Ectodermal cell (in vitro differentiated cells): ENCODE results near the gene NAV2. TPM values are rescaled to one million over a fixed set of nuclear protein-coding genes. Genes with fewer than 3 reads are reported as not detected.

Source experiments
- H3K27ac ChIP-seq: 2 replicates; pipeline ENCODE4 v1.7.0; 2013; ENCODE audit warnings: mild to moderate bottlenecking, low read depth, low read length; ENCODE audit not compliant: insufficient read depth, poor library complexity, severe bottlenecking
- H3K27me3 ChIP-seq: 2 replicates; pipeline ENCODE4 v1.7.0; 2013; ENCODE audit warnings: mild to moderate bottlenecking, low read length; ENCODE audit not compliant: insufficient read depth, control insufficient read depth, poor library complexity, severe bottlenecking
- H3K36me3 ChIP-seq: one replicate; pipeline ENCODE4 v1.7.0; 2013; ENCODE audit warnings: low read length; ENCODE audit not compliant: control insufficient read depth, insufficient read depth
- H3K4me1 ChIP-seq: one replicate; pipeline ENCODE4 v1.7.0; 2013; ENCODE audit warnings: low read length; ENCODE audit not compliant: control insufficient read depth, insufficient read depth
- H3K4me3 ChIP-seq: 2 replicates; pipeline ENCODE4 v1.7.0; 2013; ENCODE audit warnings: low read depth, low read length, control low read depth; ENCODE audit not compliant: insufficient read depth
- H3K9me3 ChIP-seq: 2 replicates; pipeline ENCODE4 v1.7.0; 2013; ENCODE audit warnings: mild to moderate bottlenecking, low read length, moderate library complexity; ENCODE audit not compliant: control insufficient read depth
- WGBS, 2 experiments: methylation state at CpG; one replicate each; pipeline ENCODE4 v1.1.7; 2013; ENCODE audit warnings: missing lambda C conversion rate in 2 of 2; 5-methylcytosine and 5-hydroxymethylcytosine counted together
- polyA plus RNA-seq, 4 experiments: library from polyadenylated mRNA; stranded (reverse); fragments of 50-300 nt; gene quantifications; one replicate each; pipeline ENCODE4 v1.2.3, GENCODE V29; 2013

Gene NAV2, protein sequence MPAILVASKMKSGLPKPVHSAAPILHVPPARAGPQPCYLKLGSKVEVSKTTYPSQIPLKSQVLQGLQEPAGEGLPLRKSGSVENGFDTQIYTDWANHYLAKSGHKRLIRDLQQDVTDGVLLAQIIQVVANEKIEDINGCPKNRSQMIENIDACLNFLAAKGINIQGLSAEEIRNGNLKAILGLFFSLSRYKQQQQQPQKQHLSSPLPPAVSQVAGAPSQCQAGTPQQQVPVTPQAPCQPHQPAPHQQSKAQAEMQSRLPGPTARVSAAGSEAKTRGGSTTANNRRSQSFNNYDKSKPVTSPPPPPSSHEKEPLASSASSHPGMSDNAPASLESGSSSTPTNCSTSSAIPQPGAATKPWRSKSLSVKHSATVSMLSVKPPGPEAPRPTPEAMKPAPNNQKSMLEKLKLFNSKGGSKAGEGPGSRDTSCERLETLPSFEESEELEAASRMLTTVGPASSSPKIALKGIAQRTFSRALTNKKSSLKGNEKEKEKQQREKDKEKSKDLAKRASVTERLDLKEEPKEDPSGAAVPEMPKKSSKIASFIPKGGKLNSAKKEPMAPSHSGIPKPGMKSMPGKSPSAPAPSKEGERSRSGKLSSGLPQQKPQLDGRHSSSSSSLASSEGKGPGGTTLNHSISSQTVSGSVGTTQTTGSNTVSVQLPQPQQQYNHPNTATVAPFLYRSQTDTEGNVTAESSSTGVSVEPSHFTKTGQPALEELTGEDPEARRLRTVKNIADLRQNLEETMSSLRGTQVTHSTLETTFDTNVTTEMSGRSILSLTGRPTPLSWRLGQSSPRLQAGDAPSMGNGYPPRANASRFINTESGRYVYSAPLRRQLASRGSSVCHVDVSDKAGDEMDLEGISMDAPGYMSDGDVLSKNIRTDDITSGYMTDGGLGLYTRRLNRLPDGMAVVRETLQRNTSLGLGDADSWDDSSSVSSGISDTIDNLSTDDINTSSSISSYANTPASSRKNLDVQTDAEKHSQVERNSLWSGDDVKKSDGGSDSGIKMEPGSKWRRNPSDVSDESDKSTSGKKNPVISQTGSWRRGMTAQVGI (N-terminal part only)
- 28.1 TPM for polyA plus RNA-seq (2013, experiment 1 of 4)
- polyA plus RNA-seq (2013, experiment 2 of 4), result 30.6 TPM
- 17.3 TPM for polyA plus RNA-seq (2013, experiment 3 of 4)
- polyA plus RNA-seq (2013, experiment 4 of 4), result 17.9 TPM

DNA sequence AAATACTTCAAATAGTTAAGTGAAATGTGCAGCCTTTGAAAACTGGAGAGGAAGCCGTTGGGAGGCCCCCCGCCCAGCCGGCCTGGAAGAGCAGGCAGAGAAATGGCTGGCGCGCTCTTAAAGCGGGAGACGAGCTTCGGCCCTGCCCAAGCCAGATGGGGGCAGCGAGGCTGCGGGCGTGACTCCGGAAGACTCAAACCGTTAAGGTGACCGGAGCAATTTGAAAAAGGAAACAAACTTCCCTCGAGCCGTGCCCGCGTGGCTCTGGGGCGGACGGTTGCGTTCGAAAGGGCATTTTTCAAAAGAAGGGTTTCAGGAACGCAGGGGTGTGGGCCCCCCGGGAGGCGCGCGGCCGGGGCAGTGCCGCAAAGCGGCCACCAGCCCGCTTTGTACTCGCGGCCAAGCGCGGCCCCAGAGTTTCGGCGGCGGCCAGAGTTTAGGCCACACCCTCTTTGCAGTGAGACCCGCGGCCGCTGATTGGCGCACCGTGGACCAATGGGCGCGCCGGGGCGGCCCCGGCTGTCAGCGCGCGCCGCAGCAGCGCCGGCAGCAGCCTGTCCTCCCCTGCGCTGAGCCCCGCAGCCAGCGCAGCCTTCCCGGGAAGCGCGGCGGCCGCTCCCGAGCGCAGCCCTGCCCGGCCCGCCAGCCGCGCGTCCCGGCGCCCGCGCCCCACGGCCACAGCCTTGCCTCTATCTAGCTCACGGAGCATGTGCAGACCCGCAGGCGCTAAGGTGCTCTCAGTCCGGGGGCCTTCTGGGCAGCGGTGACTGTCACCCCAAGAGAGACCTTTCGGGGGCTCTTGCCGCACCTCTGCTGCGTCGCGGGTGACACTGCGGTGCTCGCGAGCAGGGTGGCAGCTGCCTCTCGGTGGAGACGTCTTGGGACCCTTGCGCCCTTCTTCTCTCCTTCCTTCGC is at the start of gene NAV2:
Gene NAV2, plus strand, starts transcription at position 557 of the 915 bp plus-strand sequence. CDS start 859 bp downstream, outside the sequence.
- 0% methylated on average over 91 of the region's 91 CpGs for WGBS, 2 experiments
- Histone ChIP-seq H3K27ac (peak within 1 kb of the TSS; percentile 95), H3K27me3 (peaks cover 47% of the 10 kb centered on the region)

DNA sequence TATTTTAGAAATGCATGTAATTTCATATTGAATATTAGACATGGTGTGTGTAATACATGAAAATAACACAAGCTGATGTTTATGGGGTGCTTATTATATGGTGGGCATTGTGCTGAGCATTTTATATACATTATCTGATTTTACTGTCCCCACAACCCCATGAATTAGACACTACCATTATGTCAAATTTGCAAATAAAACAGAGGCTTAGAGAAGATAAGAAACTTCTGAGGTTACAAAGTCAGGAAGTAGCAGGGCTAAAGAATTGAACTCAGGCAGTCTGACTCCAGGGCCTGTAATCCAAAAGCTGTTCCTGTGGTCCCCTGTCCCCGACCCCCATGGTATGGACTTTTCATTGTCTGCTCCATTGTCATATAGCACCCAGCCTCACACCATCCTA is 49.4 kb upstream of the NAV2 start:
- Histone ChIP-seq H3K9me3 (no peaks in the 10 kb centered on the region), H3K27me3 (no peaks in the 10 kb centered on the region), H3K4me1 (no peaks in the 10 kb centered on the region), H3K4me3 (no peak overlapping the region), H3K36me3 (no peaks in the 10 kb centered on the region), H3K27ac (no peak overlapping the region)
- whole genome bisulfite sequencing, 2 experiments, result 84 to 88% methylated on average over 1 of the region's 1 CpG

More for the DNA sequence above, at the start of gene NAV2:
- Histone ChIP-seq H3K36me3 (no peaks in the 10 kb centered on the region), H3K4me3 (peak within 1 kb of the TSS; percentile 47), H3K4me1 (peaks cover 36% of the 10 kb centered on the region), H3K9me3 (no peaks in the 10 kb centered on the region)

DNA sequence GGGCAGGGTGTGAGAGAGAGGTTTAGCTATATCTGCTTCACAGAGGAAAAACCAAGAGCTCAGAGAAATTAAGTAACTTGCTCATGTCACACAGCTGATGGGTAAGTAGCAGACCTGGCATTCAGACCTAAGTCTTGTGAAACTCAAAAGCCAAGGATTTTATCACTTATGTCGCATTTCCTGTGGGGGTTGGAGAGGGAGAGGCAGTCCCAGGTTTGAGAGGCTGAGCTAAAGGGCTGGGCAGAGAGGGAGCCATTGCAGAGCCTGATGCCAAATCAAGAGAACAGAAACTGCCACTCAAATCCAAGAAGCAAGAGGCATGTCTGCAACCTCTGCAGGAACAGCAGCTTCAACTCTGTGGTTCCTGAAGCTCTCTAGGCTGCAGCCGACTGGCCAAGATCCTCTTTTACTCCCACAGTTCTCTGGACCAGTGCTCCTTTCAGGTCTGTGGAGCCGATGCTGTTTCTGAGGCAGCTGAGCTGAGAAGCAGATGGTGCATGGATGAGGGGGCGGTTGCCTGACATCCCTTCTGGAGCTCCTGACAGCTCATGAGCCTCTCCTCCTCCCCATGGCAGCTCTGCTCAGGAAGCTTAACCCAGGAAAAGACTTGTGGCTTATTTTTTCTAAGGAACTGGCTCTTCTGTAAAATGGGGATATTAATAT is 47.6 kb upstream of the NAV2 start:
- H3K27ac ChIP-seq, result no peak overlapping the region
- H3K27me3 ChIP-seq, result no peaks in the 10 kb centered on the region
- WGBS, 2 experiments, result 77 to 81% methylated on average over 4 of the region's 4 CpGs
- no peaks in the 10 kb centered on the region for H3K9me3 ChIP-seq
- peaks cover 3% of the 10 kb centered on the region for H3K4me1 ChIP-seq
- no peak overlapping the region for H3K4me3 ChIP-seq
- H3K36me3 ChIP-seq, result no peaks in the 10 kb centered on the region

DNA sequence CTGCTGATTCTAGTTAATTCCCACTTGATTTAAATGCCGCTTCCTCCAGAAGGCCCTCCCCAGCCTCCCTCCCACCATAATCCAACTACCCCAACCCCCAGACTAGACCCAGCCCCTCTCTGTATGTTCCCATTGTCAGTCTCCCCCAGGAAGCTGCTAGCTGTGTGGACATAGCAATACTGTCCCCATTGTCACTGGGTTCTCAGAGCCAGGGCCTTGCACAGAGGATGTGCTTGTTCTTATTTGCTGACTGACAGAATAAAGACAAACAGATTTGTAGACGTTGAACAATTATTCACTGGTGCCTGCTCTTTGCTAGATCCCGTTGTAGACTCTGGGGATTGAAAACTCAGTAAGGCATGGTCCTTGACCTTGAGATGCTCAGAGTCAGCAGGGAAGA is 45.7 kb upstream of the NAV2 start:
- Histone ChIP-seq H3K27ac (no peak overlapping the region), H3K9me3 (no peaks in the 10 kb centered on the region), H3K4me3 (no peak overlapping the region), H3K27me3 (no peaks in the 10 kb centered on the region), H3K36me3 (no peaks in the 10 kb centered on the region), H3K4me1 (peaks cover 9% of the 10 kb centered on the region)
- 59 to 65% methylated on average over 3 of the region's 3 CpGs for WGBS, 2 experiments

DNA sequence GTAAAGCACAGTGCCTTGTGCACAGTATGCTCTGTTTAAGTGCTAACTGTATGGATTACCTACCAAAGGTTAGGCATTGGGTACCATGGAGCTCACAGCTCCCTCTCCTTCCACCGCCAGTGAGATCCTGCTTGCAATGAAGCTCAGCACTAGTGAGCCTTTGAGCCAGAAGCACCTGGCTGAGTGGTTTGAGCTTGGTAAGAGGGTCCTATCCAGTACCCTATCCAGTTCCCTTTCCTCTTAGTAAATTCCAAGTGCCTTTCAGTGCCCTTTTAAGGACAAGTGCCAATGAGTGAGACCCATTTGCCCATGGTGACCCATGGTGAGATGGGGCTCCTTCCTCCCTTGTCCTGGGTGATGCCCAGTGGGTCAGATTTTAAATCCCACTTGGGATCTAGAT is 43.1 kb upstream of the NAV2 start:
- Histone ChIP-seq H3K4me3 (no peak overlapping the region), H3K9me3 (no peaks in the 10 kb centered on the region), H3K27me3 (no peaks in the 10 kb centered on the region), H3K36me3 (no peaks in the 10 kb centered on the region), H3K27ac (no peak overlapping the region), H3K4me1 (peaks cover 19% of the 10 kb centered on the region)
- WGBS, 2 experiments, result 93 to 100% methylated on average over 1 of the region's 1 CpG

DNA sequence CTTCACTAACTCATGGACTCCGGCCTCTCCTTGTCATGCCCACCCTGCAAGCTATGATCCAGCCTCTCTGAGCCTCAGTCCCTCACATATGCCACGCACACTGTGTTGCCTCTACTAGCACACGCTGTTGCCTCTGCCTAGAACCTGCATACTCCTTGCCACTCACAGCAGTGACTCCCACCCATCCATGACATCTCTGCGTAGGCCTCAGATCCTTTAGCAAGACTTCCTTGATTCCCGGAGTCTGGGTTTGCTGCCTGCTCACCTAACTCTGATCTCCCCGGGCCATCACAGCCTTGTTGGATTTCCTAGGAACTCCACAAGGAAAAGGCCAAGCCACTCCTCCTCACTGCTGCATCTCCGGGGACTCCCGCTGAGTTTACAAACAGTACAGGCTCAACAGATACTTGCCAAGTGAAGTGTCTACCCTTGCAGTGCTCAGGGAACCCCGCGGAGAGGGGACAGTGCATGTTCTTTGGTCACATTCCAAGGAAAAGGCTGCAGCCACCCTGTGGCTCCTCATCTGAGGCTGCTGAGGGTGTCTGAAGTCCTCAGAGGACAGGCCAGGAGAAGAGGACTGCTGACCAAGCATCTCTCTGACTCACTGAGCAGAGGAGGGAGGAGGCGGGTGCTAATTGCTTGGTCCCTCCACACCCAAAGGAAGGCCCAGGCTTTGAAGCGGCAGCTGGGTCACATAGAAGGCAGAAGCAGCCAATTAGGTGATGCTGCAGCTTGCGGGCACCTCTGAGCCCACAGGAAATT is 42.4 kb upstream of the NAV2 start:
- peaks cover 25% of the 10 kb centered on the region for H3K4me1 ChIP-seq
- H3K36me3 ChIP-seq, result no peaks in the 10 kb centered on the region
- no peak overlapping the region for H3K27ac ChIP-seq
- no peak overlapping the region for H3K4me3 ChIP-seq
- 69 to 74% methylated on average over 13 of the region's 13 CpGs for WGBS, 2 experiments
- H3K9me3 ChIP-seq, result no peaks in the 10 kb centered on the region
- H3K27me3 ChIP-seq, result no peaks in the 10 kb centered on the region

DNA sequence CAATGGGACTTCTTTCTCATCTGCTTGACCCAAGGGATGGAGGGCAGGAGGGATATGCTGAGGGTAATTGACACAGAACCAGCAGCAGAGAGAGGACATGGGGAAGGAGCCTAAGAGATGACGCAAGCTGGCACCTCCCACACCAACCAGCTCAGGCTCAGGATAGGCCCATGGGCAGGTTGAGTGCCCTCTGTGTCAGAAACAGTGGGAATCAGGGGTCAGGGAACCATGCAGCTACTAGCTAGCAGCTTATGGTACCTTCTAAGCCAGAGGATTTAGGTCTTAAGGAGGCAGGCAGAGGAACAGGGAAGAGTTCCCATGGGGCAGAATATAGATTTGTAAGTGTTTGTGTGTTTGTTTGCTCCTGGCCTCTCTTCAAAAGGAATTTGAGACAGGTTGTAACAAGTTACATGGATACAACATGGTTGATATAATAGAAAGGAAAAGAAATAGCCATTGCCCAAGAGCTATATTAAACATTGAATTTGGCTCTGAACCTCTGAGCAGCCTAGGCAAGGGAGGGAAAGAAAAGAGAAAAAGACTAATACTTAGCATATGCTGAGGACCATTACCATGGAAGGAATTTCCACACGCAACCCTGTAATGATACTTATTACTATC is 39.9 kb upstream of the NAV2 start:
- H3K4me3 ChIP-seq, result no peak overlapping the region
- no peak overlapping the region for H3K27ac ChIP-seq
- no peaks in the 10 kb centered on the region for H3K36me3 ChIP-seq
- WGBS, 2 experiments, result 89 to 95% methylated on average over 1 to 2 of the region's 2 CpGs
- H3K27me3 ChIP-seq, result no peaks in the 10 kb centered on the region
- H3K4me1 ChIP-seq, result peaks cover 33% of the 10 kb centered on the region
- H3K9me3 ChIP-seq, result no peaks in the 10 kb centered on the region

DNA sequence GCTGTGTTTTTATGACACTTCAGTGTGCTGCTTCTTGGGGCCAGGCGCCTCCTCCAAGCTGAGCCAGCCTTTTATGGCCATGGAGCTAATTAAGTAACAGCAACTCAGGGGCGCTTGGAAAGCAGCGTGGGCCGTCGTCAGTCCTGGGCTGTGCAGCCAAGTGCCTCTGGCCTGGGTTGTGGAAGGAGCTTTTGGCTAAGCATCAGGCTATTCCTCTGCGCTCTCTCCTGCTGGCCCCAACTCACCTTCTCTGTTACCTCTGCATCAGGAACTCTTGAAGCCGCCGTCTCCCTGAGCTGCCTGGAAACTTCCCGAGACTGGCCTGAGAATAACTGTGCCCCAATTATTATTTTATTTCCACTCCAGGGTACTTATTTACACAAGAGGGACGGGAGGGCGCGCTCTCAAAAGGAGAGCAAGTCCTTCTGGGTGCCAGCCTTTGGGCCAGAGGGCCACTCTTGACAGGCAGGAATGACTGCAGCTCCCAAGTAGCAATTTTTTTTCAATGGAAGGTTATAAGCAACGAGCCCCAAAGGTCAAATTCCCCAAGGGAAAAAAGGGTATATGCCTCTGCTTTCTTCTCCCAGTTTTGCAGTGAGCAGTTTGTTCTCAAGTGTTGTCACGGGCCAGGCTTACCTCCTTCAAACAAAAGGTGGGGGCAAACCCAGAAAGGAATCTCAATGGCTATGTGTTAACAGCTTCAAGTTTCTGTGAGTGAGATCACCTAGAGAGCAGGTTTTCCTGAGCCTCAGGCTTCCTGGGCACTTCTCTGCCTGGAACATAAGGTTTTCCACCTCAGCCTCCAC is 38.5 kb upstream of the NAV2 start:
- peaks cover 33% of the 10 kb centered on the region for H3K4me1 ChIP-seq
- WGBS, 2 experiments, result 52 to 56% methylated on average over 14 of the region's 14 CpGs
- no peak overlapping the region for H3K27ac ChIP-seq
- no peak overlapping the region for H3K4me3 ChIP-seq
- H3K9me3 ChIP-seq, result no peaks in the 10 kb centered on the region
- no peaks in the 10 kb centered on the region for H3K27me3 ChIP-seq
- H3K36me3 ChIP-seq, result no peaks in the 10 kb centered on the region
